Measurements from ENCODE around the gene VIPR2.
"Not testable (repeated sequence)": the region's sequence is repeated elsewhere in the genome, so short reads cannot be mapped to it uniquely, and the experiment has no call there.

Gene VIPR2

GRCh38 chr7:159013825-159014289 lies 130.8 kb downstream of the VIPR2 start:
- no peak for DNase-seq (ENCODE audit: low read depth in 1 of 2, low spot score in 1 of 2)

GRCh38 chr7:159013181-159013690 lies 131.4 kb downstream of the VIPR2 start:
- DNase-seq (ENCODE audit: low read depth in 1 of 2, low spot score in 1 of 2): no peak

GRCh38 chr7:159012353-159013069 lies 132.2 kb downstream of the VIPR2 start:
- DNase-seq (ENCODE audit: low read depth in 1 of 2, low spot score in 1 of 2): no peak

- no peak for DNase-seq (ENCODE audit: low read depth in 1 of 2, low spot score in 1 of 2)
These were observed 133.0 kb downstream of the VIPR2 start for GRCh38 chr7:159011722-159012022.

GRCh38 chr7:159010937-159011721 lies 133.5 kb downstream of the VIPR2 start:
- no peak for DNase-seq (ENCODE audit: low read depth in 1 of 2, low spot score in 1 of 2)

GRCh38 chr7:159010411-159010810 lies 134.3 kb downstream of the VIPR2 start:
- DNase-seq (ENCODE audit: low read depth in 1 of 2, low spot score in 1 of 2): no peak

- no peak for DNase-seq (ENCODE audit: low read depth in 1 of 2, low spot score in 1 of 2)
These were observed 134.7 kb downstream of the VIPR2 start for GRCh38 chr7:159009951-159010350.

- DNase-seq (ENCODE audit: low read depth in 1 of 2, low spot score in 1 of 2): no peak
These were observed 136.2 kb downstream of the VIPR2 start for GRCh38 chr7:159008417-159008816.

GRCh38 chr7:159007996-159008389 lies 136.7 kb downstream of the VIPR2 start:
- no peak for DNase-seq (ENCODE audit: low read depth in 1 of 2, low spot score in 1 of 2)

- DNase-seq (ENCODE audit: low read depth in 1 of 2, low spot score in 1 of 2): no peak
These were observed 137.2 kb downstream of the VIPR2 start for GRCh38 chr7:159007364-159007995.

GRCh38 chr7:159006610-159007130 lies 138.0 kb downstream of the VIPR2 start:
- DNase-seq (ENCODE audit: low read depth in 1 of 2, low spot score in 1 of 2): no peak

- not testable (repeated sequence) for DNase-seq (ENCODE audit: low read depth in 1 of 2, low spot score in 1 of 2)
These were observed 138.6 kb downstream of the VIPR2 start for GRCh38 chr7:159006022-159006609.

GRCh38 chr7:159005618-159006017 lies 139.0 kb downstream of the VIPR2 start:
- DNase-seq (ENCODE audit: low read depth in 1 of 2, low spot score in 1 of 2): no peak

GRCh38 chr7:159004411-159004810 lies 140.3 kb downstream of the VIPR2 start:
- DNase-seq (ENCODE audit: low read depth in 1 of 2, low spot score in 1 of 2): no peak

GRCh38 chr7:159001811-159002210 lies 142.9 kb downstream of the VIPR2 start:
- DNase-seq (ENCODE audit: low read depth in 1 of 2, low spot score in 1 of 2): no peak

GRCh38 chr7:159000859-159001435 lies 143.7 kb downstream of the VIPR2 start:
- DNase-seq (ENCODE audit: low read depth in 1 of 2, low spot score in 1 of 2): no peak

- no peak for DNase-seq (ENCODE audit: low read depth in 1 of 2, low spot score in 1 of 2)
These were observed 144.6 kb downstream of the VIPR2 start for GRCh38 chr7:159000070-159000469.

- no peak for DNase-seq (ENCODE audit: low read depth in 1 of 2, low spot score in 1 of 2)
These were observed 145.2 kb downstream of the VIPR2 start for GRCh38 chr7:158999496-158999895.

GRCh38 chr7:158998261-158998660 lies 146.4 kb downstream of the VIPR2 start:
- DNase-seq (ENCODE audit: low read depth in 1 of 2, low spot score in 1 of 2): not testable (repeated sequence)

- DNase-seq (ENCODE audit: low read depth in 1 of 2, low spot score in 1 of 2): no peak
These were observed 147.2 kb downstream of the VIPR2 start for GRCh38 chr7:158997471-158997870.

- DNase-seq (ENCODE audit: low read depth in 1 of 2, low spot score in 1 of 2): no peak
These were observed 147.6 kb downstream of the VIPR2 start for GRCh38 chr7:158997110-158997453.

Measured in stimulated activated CD4-positive, alpha-beta T cell treated with anti-CD3 and anti-CD28 coated beads, Interleukin-15, amount 100 ng/mL, for 1 hour (primary cell).